Neural progenitor cell (in vitro differentiated cells): ENCODE measurements around the gene RBM28. TPM values are rescaled to one million over a fixed set of nuclear protein-coding genes. Genes with fewer than 3 reads are reported as not detected.

Experiments used
- DNase-seq: peaks from one replicate; pipeline ENCODE4 v3.0.0-alpha.2; 2016; ENCODE audit warnings: low spot score
- H2AFZ ChIP-seq: fragments of 200-600 bp; sonication (generic); replicated peaks from 2 replicates; pipeline ENCODE4 v1.6.1; 2016; ENCODE audit warnings: antibody characterized with exemption
- H3F3A ChIP-seq: fragments of 200-600 bp; sonication (generic); 2 replicates; pipeline ENCODE4 v1.6.1; 2016; ENCODE audit warnings: antibody characterized with exemption, low read depth
- H3K27ac ChIP-seq: fragments of 200-600 bp; sonication (generic); 2 replicates; pipeline ENCODE4 v1.5.1; 2016; ENCODE audit warnings: mild to moderate bottlenecking
- H3K27me3 ChIP-seq: fragments of 200-600 bp; sonication (generic); 2 replicates; pipeline ENCODE4 v1.6.1; 2016; ENCODE audit warnings: mild to moderate bottlenecking, moderate library complexity
- H3K36me3 ChIP-seq: fragments of 200-600 bp; sonication (generic); 2 replicates; pipeline ENCODE4 v1.5.1; 2016
- H3K4me1 ChIP-seq: fragments of 200-600 bp; sonication (generic); 2 replicates; pipeline ENCODE4 v1.6.1; 2016; ENCODE audit warnings: mixed run types
- H3K4me2 ChIP-seq: fragments of 200-600 bp; sonication (generic); 2 replicates; pipeline ENCODE4 v1.6.1; 2016
- H3K4me3 ChIP-seq: fragments of 200-600 bp; sonication (generic); 2 replicates; pipeline ENCODE4 v1.5.1; 2016
- H3K79me2 ChIP-seq: fragments of 200-600 bp; sonication (generic); 2 replicates; pipeline ENCODE4 v1.6.1; 2016; ENCODE audit warnings: low read depth
- H3K9ac ChIP-seq: fragments of 200-600 bp; sonication (generic); 2 replicates; pipeline ENCODE4 v1.6.1; 2016
- H3K9me3 ChIP-seq: fragments of 200-600 bp; sonication (generic); 2 replicates; pipeline ENCODE4 v1.5.1; 2016; ENCODE audit warnings: low read depth
- H4K20me1 ChIP-seq: fragments of 200-600 bp; sonication (generic); 2 replicates; pipeline ENCODE4 v1.6.1; 2016; ENCODE audit warnings: low read depth
- H3K27ac Mint-ChIP-seq: 3 replicates; pipeline ENCODE4 v1.8.0; 2021; ENCODE audit warnings: mixed read lengths
- H3K27me3 Mint-ChIP-seq: 2 replicates; pipeline ENCODE4 v1.8.0; 2022; ENCODE audit warnings: low read depth, mild to moderate bottlenecking, inconsistent platforms, moderate library complexity, mixed read lengths; ENCODE audit not compliant: insufficient read depth
- H3K36me3 Mint-ChIP-seq: 3 replicates; pipeline ENCODE4 v1.8.0; 2021; ENCODE audit warnings: mixed read lengths
- H3K4me1 Mint-ChIP-seq: 3 replicates; pipeline ENCODE4 v1.8.0; 2021; ENCODE audit warnings: mixed read lengths
- H3K4me3 Mint-ChIP-seq: 3 replicates; pipeline ENCODE4 v1.8.0; 2021; ENCODE audit warnings: mild to moderate bottlenecking, moderate library complexity, mixed read lengths
- H3K9me3 Mint-ChIP-seq: 3 replicates; pipeline ENCODE4 v1.8.0; 2020; ENCODE audit warnings: mixed read lengths
- CTCF ChIP-seq: fragments of 200-600 bp; sonication (generic); IDR thresholded peaks from 2 replicates; pipeline ENCODE4 v1.5.1; 2017; ENCODE audit warnings: antibody characterized with exemption, mild to moderate bottlenecking
- EZH2 ChIP-seq: fragments of 200-600 bp; sonication (generic); IDR thresholded peaks from 2 replicates; pipeline ENCODE4 v1.6.1; 2017; ENCODE audit warnings: antibody characterized with exemption, mild to moderate bottlenecking, moderate library complexity
- EZH2phosphoT487 ChIP-seq: fragments of 200-600 bp; sonication (generic); IDR thresholded peaks from 2 replicates; pipeline ENCODE4 v1.6.1; 2017; ENCODE audit warnings: antibody characterized with exemption
- total RNA-seq: library from RNA; depleted of rRNA; stranded (reverse); fragments of >200 nt; gene quantifications from 2 replicates; pipeline ENCODE4 v1.2.3, GENCODE V29; 2015; ENCODE audit warnings: low replicate concordance

Gene RBM28
- total RNA-seq, 1 donor from 2014 or later: 33.5 TPM

- Mint-ChIP-seq H3K9me3 (no peaks in the 10 kb centered on the region), H3K27ac (no peak overlapping the region), H3K27me3 (peaks cover 2% of the 10 kb centered on the region), H3K36me3 (peaks cover 28% of the 10 kb centered on the region), H3K4me1 (no peaks in the 10 kb centered on the region), H3K4me3 (no peak overlapping the region)
- Histone ChIP-seq H4K20me1 (peaks cover 3% of the 10 kb centered on the region), H2AFZ (no peak overlapping the region), H3K27me3 (no peaks in the 10 kb centered on the region), H3K9me3 (no peaks in the 10 kb centered on the region), H3K36me3 (peaks cover 6% of the 10 kb centered on the region), H3F3A (peaks cover 4% of the 10 kb centered on the region), H3K4me1 (no peaks in the 10 kb centered on the region), H3K4me3 (no peak overlapping the region), H3K9ac (no peak overlapping the region), H3K4me2 (no peak overlapping the region), H3K79me2 (peaks cover 10% of the 10 kb centered on the region), H3K27ac (no peak overlapping the region)
- TF ChIP-seq EZH2phosphoT487 (no peak), CTCF (no peak), EZH2 (no peak)
- no peak for DNase-seq
These were observed 8.0 kb downstream of the RBM28 start for GRCh38 chr7:128335730-128336129.

- Mint-ChIP-seq H3K36me3 (peaks cover 10% of the 10 kb centered on the region), H3K4me1 (no peaks in the 10 kb centered on the region), H3K9me3 (no peaks in the 10 kb centered on the region), H3K4me3 (no peak overlapping the region), H3K27ac (no peak overlapping the region), H3K27me3 (no peaks in the 10 kb centered on the region)
- H3K9me3 ChIP-seq: no peaks in the 10 kb centered on the region
- no peaks in the 10 kb centered on the region for H3K36me3 ChIP-seq
- H2AFZ ChIP-seq: no peak overlapping the region
- no peak overlapping the region for H3K27ac ChIP-seq
- H3F3A ChIP-seq: no peaks in the 10 kb centered on the region
- no peak overlapping the region for H3K9ac ChIP-seq
- no peaks in the 10 kb centered on the region for H3K79me2 ChIP-seq
- H3K4me1 ChIP-seq: no peaks in the 10 kb centered on the region
- H3K4me3 ChIP-seq: no peak overlapping the region
- TF ChIP-seq EZH2: no peak
- TF ChIP-seq CTCF: no peak
- TF ChIP-seq EZH2phosphoT487: no peak
- peaks cover 3% of the 10 kb centered on the region for H4K20me1 ChIP-seq
- no peak overlapping the region for H3K4me2 ChIP-seq
- H3K27me3 ChIP-seq: no peaks in the 10 kb centered on the region
- no peak for DNase-seq
These were observed 19.4 kb downstream of the RBM28 start for GRCh38 chr7:128324368-128324680.

- Histone ChIP-seq H3K27ac (no peak overlapping the region), H3K9me3 (no peaks in the 10 kb centered on the region), H3K79me2 (no peaks in the 10 kb centered on the region), H4K20me1 (peaks cover 3% of the 10 kb centered on the region), H3K4me2 (no peak overlapping the region), H3K4me1 (no peaks in the 10 kb centered on the region), H3K27me3 (no peaks in the 10 kb centered on the region), H3F3A (no peaks in the 10 kb centered on the region), H2AFZ (no peak overlapping the region), H3K36me3 (no peaks in the 10 kb centered on the region), H3K4me3 (no peak overlapping the region), H3K9ac (no peak overlapping the region)
- no peak for TF ChIP-seq EZH2phosphoT487
- no peak for TF ChIP-seq CTCF
- no peak for TF ChIP-seq EZH2
- H3K9me3 Mint-ChIP-seq: no peaks in the 10 kb centered on the region
- H3K27me3 Mint-ChIP-seq: no peaks in the 10 kb centered on the region
- H3K27ac Mint-ChIP-seq: no peak overlapping the region
- no peak for DNase-seq
- H3K4me3 Mint-ChIP-seq: no peak overlapping the region
- no peaks in the 10 kb centered on the region for H3K4me1 Mint-ChIP-seq
- H3K36me3 Mint-ChIP-seq: peaks cover 11% of the 10 kb centered on the region
These were observed 20.0 kb downstream of the RBM28 start for GRCh38 chr7:128323459-128324367.
